ENCODE measurements around the gene UCN2.
A peak's percentile ranks its signal among the peaks of the same experiment; 100 is the strongest.
"Not testable (repeated sequence)": the region's sequence is repeated elsewhere in the genome, so short reads cannot be mapped to it uniquely, and the experiment has no call there.

The UCN2 gene

DNA sequence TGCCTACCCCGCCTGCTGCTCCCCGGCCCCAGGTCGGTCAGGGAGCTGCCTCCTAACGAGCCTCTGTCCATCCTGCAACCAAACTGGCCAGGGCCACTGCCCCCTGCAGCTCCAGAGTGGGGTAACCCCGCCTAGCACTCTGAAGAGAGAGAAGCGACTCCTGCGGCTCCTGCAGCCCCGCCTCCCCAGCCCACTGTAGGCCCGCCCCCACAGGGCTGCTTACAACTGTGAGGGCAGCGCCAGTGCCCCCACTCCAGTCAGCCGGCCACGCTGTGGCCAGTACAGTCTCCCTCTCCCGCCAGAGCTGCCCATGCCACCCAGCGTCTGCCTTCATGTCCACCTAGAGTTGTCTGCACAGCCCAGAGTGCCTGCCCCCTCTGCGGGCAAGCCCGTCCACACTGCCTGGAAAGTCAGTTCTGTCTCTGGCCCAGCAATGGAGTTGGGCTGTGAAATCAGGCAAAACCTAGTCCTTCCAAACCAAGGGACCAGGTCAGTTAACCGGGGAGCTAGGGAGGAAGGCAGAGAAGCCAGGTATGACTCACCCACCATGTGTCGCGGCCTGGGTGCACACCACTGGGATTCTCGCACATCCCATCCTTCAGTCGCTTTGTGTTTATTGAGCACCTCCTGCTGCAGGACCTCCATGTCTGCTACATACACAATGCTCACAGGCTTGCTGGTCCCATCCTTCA is 2.4 kb downstream of the UCN2 start:
- no peak for DNase-seq (ENCODE audit: low read depth)

DNA sequence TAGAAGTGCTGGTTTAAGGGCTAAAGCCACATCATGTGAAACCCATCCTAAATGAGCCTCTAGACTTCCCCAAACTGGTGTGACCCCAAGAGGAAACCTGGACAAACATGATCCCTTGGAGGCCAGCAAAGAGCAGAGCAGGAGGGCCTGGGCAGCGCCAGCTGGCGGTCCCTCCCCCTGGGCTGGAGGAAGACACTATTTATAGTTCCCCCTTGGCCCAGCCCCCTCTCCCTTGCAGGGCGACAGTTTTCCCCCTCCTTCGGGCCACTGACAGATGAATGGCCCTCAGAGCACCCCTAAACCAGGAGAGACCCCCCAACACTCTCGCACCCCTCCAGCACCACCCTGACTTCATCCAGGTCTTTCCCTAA is 2.9 kb downstream of the UCN2 start:
- DNase-seq (ENCODE audit: low read depth), result no peak

DNA sequence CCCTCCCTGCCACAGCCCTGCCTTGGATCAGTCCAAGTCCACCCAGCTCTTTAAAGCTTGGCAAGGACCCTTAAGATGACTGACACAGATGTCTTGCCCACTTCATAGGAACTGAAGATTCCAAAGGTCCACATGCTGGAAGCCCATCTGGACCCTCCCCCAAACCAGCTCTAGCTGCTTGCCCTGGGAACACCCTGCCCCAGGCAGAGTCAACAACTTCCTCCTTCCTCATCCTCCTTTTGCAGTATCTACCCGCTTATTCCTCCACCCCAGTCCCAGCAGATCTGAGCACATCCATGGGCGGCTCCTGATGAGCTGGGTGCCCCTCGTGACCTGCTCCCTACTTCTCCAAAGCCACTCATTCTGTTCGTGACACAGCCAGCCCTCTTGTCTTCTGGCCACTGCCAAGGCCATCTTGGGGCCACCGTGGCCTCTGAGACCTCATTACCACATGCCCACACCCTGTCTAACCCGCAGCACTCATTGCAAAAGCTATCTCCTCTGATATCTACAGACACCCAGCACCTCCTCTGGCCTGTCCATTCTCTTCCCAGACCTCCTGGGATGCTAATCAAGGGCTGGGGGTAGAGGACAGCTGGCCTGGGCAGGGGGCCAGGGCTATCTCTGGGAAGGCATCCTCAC is 5.0 kb downstream of the UCN2 start:
- no peak for DNase-seq (ENCODE audit: low read depth)

DNA sequence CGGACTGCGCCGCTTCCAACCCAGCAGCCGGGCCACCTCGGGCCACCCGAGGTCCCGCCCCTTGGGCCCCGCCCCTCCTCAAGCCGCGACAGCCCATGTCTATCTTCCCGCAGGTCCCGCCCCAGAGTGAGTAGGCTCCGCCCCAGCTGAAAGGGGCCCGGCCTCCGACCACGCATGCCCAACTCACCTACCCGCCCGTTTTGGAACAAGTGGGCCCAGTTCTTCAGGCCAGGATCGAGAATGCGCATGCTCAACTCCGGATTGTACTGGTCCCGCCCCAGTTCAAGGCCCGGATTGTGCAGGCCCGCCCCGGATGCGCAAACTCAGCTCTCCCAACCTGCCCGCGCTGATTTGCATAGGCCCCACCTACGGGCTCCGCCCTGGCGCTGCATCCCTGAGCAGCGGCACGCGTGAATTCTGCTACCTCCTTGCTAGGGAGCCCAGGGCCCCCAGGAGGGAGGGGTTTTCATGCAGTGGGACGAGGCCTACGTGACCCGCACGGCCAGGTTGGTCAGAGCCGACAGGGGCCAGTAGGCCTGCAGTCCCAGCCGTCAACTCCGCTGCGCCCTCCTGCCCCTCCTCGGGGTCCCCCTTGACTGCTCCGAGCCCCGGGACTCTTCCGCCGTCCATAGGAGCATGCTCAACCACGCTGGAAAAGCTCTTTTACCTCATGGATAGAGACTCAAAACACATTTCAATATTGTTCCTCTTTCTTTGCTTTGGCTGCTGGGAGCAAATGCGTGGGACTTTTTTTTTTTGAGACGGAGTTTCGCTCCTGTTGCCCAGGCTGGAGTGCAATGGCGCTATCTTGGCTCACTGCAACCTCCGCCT is 6.6 kb downstream of the UCN2 start, which contains the start of gene PFKFB4:
Gene PFKFB4 (minus strand): TSS at position 8 of the 831 bp plus-strand sequence. CDS start 26 bp downstream, outside the sequence.
- peak; percentile 97 for DNase-seq (ENCODE audit: low read depth)

DNA sequence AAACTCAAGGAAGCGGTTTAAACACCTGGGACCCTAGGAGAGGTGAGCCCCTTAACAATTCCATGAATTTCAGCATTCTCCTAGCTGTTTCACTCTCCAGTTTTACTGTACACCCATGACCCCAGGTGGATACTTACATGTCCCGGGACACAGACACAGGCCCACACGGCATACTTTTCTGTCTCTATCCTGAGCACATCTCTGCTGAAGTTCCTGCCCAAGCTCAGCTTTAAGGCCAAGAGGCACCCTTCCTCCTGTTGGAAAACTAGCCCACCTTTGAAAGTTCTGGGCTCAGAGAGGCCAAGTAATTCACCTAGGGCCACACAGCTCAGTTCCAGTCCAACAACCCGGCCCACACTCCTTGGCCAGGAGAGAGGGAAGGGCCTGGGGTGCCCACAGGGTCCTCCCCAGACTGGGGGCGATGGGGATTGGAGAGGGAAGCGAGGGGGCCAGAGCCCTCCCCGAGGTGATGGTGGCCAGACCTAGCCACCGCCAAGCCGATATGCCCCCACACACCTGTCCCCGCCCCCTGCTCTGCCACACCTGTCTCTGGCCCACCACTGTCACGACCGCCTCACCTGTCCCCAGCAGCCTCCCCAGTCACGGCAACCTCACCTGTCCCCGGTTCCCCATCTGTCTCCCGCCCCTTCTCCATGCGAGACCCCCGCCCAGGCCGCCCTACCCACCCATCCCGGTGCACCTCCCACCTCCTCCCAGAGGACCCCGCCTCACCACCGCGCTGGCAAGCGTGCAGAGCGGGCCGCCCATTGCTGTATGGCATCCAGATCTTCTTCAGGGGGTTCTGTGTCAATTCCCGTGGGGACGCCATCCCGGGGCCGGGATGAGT is 7.4 kb downstream of the UCN2 start:
- DNase-seq (ENCODE audit: low read depth), result no peak

DNA sequence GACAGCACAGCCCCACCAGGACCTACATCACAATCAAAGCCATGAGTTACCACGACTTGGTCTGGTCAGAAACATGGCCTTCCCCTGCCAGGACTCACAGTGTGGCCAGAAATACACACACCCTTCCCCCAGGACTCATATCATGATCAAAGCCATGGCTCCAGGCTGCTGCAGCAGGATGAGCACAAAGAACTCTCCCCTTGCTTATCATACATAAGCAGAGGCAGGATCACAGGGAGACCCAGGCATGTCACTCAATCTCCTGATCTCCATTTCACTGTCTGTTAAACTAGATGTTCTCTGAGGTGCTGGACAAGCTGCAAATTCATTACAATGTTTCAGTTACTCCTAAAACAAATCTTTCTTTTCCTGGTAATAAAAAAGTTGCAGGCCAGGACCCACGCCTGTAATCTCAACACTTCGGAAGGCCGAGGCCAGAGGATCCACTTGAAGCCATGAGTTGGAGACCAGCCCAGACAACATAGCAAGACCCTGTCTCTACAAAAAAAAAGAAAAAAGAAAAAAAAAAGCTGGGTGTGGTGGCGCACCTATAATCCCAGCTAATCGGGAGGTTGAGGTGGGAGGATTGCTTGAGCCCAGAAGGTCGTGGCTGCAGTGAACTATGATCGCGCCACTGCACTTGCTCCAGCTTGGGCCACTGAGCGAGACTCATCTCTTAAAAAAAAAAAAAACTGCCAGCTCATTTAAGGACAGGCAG is 8.2 kb downstream of the UCN2 start:
- DNase-seq (ENCODE audit: low read depth), result no peak

DNA sequence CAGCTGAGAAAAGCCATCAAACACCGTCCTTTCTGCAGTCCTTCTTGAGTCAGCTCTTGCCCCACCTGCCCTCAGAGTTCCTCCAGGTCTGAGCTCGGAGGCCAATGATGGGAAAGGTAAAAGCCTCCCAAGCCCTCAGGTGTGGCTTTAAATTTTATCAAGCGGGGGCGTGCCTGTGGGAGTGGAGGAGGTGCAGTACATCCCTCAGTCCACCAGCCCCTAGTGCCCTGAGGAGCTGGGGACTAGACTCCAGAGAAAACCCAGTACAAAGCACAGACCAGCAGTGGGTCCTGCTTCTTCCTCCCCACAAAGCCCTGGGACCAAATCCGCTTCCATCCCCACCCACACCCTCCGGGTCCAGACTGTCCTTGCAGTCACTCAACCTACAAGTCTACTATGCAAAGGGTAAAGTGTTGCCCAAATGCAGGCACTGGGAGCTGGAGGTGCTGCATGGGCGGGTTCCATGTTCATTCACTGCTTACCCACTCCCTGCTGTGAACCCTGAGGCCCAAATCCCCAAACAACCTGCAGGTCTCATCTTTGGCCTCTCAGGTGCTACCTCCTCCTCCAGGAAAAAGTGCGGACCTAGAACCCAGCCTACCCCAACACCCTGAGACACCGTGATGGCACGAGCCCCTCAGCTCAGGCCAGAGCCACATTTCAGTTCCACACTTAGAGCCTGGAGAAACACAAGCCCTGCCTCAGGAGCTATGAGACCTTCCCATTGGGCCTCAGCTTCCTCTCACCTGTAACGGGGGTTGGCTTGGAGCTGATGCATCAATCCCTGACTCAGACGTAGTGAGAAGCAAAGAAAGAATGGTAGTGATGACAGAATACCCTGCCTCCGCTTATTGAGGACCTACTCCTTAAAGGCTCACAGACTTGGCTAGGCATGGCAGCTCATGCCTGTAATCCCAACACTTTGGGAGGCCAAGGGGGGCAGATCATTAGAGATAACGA is 9.4 kb downstream of the UCN2 start:
- no peak for DNase-seq (ENCODE audit: low read depth)

DNA sequence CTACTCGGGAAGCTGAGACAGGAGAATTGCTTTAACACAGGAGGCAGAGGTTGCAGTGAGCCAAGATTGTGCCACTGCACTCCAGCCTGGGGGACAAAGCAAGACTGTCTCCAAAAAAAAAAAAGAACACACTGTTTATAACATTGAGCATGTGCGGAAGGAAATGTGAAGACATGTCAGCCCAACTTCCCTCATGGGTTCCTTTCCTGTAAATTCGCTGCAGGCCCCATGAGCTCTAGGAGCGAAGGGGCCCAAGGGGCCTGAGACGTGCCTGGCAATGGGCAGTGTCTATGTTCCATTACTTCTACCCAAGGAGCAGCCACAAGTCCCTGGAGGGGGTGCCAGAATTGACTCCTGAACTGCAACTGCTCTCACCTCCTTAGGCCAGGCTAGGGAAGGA is 10.2 kb downstream of the UCN2 start:
- DNase-seq (ENCODE audit: low read depth), result no peak

DNA sequence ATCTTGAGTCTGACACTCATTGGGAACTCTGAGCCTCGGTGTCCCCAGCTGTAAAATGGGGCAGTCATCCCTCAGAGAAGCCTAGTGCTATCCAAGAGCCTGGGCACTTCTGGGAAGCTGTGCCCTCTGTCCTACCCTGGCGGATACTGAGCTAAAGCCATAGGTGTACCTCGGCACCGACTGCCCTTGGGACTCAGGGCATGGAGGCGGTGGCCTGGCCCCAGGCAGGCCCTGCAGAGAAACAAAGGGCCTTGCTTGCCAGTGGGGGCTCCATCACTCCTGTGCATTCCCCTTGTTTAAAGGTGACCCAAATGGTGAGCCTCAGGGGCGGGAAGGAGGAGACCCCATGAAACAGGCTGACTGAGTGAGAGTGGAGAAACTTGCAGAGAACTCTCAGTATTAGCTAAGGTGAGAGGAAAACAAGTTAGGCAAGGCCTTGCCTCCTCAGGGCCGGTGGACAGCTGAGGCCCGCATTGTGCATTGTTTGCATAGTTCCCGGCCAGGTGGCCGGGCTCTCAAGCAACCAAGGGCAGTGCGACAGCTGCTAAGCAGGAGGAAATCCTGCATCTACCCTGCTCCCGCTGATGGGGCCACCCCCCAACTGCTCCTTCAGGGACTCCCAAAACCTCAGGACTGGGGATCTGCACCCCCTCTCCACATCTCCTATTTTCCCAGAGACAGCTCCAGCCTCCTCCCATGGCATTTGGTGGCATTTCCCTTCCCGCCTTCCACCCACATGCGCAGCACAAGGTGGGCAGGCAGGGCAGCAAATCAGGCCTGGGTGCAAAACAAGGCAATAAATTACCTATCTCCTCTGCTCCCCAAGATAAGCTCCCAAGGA is 11.2 kb downstream of the UCN2 start:
- DNase-seq (ENCODE audit: low read depth), result no peak

DNA sequence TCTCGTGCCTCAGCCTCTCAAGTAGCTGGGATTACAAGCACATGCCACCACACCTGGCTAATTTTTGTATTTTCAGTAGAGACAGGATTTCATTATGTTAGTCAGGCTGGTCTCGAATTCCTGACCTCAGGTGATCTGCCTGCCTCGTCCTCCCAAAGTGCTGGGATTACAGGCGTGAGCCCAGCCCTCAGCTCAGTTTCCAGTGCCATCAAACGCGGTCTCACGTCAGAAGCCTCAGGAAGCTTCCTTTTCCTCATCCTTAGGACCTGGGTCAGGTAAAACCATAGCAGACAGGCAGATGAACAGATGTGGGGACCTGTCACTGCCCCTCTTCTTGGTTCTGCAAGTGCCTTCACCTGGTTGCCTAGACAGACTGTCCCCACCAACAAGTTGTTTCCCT is 11.9 kb downstream of the UCN2 start:
- DNase-seq (ENCODE audit: low read depth), result not testable (repeated sequence)

DNA sequence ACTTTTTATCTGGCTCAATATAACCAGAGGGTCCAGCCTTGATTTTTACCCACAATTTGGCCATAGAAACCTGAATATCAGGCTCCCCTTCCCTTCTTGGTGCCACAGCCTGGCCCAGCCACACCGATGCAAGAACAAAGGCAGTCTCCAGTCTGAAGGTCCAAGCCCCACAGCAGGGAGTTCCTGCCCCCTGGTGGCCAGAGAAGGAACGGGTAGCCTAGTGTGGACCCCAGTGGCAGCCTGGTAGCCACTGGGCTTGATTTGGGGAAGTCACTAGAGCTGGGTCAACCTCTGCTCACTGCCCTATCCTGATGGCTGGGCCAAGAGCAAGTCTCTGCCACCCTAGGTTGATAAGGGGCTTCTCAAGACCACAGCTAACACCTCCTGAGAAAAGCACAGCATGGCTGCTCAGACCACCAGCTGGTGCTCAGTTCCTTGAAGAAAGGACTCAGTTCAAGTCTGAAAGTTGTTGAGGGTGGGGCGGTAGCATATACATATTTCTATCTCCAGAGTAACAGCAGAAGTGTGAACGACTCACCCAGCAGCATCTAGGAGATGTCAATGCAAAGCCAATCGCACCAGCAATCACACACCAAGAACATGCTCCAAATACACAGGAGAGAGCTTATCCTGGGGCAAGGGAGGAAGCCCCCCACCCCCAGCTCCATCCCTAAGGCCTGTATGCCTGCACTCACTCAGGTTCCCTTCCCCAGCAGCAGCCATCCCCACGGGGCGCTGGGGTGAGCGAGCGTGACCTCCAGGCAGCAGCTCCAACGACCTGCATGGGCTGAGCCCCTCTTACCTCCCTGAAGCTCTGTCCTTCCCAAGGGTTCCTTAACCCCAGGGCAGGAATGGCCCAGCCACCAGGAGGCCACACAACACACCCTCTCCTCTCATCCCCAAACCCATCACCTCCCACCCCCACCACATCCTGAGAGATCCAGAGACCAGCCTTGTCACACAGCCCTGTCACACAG is 14.6 kb downstream of the UCN2 start:
- peak; percentile 72 for DNase-seq (ENCODE audit: low read depth)

DNA sequence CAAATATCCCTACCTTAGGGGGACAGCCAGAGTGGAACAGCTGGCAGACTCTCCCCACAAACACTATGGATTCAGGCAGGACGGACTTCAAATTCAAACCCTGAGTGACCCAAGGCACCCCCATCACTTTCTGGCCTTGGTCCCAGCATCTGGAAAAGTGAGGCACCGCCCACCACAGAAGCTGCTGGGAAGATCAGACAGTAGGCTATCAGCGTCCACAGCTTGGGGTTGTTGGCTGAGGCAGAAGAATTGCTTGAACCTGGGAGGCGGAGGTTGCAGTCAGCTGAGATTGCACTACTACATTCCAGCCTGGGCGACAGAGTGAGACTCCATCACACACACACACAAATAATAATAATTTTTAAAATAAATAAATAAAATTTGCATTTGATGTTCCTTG is 15.5 kb downstream of the UCN2 start:
- no peak for DNase-seq (ENCODE audit: low read depth)

DNA sequence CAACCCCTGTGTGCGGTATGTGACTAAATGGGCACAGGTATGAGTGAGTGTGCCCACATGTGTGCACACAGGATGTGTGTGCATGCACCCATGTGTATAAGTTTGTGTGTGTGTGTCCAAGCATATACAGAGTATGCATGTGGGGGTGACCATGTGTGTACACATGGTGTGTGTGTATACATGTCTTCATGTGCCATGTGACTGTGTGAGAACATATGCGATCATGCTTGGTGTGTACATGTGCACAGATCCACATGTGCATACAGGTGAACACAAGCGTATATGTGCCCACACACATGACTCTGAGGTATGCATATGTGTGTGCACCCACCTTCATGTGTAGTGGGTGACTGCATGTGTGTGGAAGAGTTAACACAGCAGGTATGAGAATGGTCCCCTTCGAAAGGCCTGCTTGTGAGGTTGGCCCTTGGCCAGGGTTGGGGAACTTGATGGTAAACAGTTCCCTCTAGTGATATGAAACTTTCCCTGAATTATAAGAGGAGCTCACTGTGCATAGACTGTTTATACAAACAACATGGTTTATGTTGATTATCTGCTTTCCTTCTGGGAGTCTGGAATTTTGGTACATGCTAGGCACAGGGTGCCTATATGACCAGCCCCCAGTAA is 17.3 kb downstream of the UCN2 start:
- no peak for DNase-seq (ENCODE audit: low read depth)

DNA sequence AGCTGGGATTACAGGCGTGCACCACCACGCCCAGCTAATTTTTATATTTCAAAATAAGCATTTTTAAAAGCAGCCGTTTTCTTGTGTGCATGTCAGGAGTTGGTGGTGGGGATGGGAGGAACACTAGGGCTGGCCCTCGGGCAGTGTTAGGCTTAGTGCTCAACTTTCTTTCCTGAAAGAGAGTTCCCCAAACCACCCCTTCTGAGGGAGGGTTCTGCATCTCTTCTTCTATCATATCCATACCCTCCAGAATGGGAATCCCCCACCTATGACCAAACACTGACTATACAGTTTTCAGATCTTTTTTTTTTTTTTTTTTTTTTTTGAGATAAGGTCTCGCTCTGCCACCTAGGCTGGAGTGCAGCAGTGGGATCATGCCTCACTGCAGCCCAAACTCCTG is 19.4 kb downstream of the UCN2 start:
- DNase-seq (ENCODE audit: low read depth), result no peak

DNA sequence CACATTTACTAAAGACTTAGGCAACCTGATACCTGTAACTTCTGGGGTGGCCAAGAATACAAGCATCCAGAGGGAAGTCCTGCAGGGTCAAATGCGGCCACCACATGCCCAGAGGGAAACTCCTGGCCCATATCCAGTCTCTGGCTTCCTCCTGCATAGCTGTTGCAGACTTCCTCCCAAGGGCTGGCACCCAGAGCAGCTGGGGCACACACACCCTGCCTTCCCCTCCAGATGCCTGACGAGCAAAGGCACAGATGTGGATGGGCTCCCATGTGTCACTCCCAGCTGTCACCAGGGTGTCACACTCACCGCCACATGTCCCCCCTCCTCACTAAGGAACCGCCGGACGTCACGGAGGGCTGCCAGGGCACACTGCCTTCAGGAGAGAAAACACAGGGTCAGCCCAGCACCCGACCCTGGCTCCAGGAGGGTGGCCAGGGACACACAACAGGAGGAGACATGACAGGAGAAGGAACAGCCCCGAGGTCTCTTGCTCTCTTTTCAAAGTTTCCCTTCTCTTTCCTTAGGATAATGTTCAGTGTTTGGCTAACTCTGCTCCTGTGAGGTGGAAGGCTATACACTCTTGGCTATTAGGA is 20.2 kb downstream of the UCN2 start:
- DNase-seq (ENCODE audit: low read depth), result no peak

DNA sequence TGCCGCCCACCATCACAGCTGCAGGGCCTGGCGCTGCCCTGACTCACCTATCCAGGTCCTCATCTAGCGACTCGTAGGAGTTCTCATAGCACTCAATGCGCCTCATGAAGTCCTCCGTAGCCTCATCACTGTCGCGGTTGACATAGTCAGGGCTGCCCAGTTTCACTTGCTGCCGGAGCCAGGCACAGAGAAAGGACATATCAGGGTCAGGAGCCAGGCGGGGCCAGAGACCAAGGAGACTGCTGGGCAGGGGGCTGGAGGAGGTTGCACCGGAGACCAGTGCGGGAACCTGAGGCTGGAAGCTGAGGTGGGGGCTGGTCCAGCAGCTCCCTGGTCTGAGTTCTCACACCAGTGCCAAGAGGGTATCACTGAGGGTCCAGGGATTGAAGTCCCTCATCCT is 25.1 kb downstream of the UCN2 start:
- DNase-seq (ENCODE audit: low read depth), result no peak

DNA sequence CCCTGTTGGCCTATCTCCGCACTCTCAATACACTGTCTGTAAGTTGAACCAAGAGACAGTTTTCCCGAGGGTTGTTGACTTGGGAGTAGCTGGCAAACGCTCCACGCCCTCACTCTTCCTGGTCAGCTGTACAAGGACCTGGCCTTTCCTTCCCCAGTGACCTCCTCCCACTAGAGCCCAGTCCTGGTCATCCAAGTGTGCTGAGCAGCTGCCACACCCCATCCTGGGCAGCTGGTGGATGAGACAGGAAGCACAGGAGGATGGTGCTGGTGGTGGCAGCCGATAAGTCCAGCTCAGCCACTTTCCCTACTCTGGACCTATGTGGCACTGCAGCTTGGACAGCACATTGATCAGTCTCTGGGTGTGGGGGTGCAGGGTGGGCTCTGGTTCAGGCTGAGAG is 26.8 kb downstream of the UCN2 start:
- DNase-seq (ENCODE audit: low read depth), result no peak
